Endothelial cell of umbilical vein (primary cell): ENCODE measurements around the gene INPP4B. TPM values are rescaled to one million over a fixed set of nuclear protein-coding genes. Genes with fewer than 3 reads are reported as not detected.

Source experiments
- BruUV-seq: library from RNA; stranded (reverse); fragments of 400-500 nt; replicated peaks from 2 replicates; lab custom pipeline; 2021; lab: Mats Ljungman, UMichigan
- CTCF ChIA-PET: fragments of 300-600, 350-600 bp; sonication (Branson Sonifier 250); formaldehyde crosslinking; loops from one replicate; lab custom pipeline; 2021; ENCODE audit warnings: antibody characterized with exemption, inconsistent platforms; lab: Charles Lee
- POLR2A ChIA-PET: fragments of 300-600, 350-600 bp; sonication (Branson Sonifier 250); formaldehyde crosslinking; loops from one replicate; lab custom pipeline; 2021; ENCODE audit warnings: antibody characterized with exemption, inconsistent platforms; lab: Charles Lee
- DNase-seq: peaks from one replicate; pipeline ENCODE4 v3.0.0-alpha.2; 2011; ENCODE audit warnings: low read depth, low spot score
- FAIRE-seq: peaks from 2 replicates; lab custom pipeline; 2011; peaks lifted over from hg19 to GRCh38; lab: Jason Lieb, UNC
- H2AFZ ChIP-seq: 2 replicates; pipeline ENCODE4 v1.6.0; 2012; ENCODE audit warnings: low read depth, low read length, control low read depth, inconsistent platforms
- H3K27ac ChIP-seq: 2 replicates; pipeline ENCODE4 v1.5.1; 2011; ENCODE audit warnings: low read depth, mild to moderate bottlenecking, control low read depth, low read length, moderate library complexity; ENCODE audit not compliant: insufficient read depth
- H3K27me3 ChIP-seq, 2 experiments: 2 replicates each; pipeline versions ENCODE4 v1.6.0 to v1.6.1; 2011; ENCODE audit warnings: low read length in 2 of 2, mixed read lengths in 1 of 2; ENCODE audit not compliant: control insufficient read depth in 2 of 2, insufficient read depth in 2 of 2
- H3K36me3 ChIP-seq, 2 experiments: 2 replicates in 1 of 2; 3 replicates in 1 of 2; pipeline ENCODE4 v1.5.1; 2011; ENCODE audit warnings: low read length in 2 of 2, mild to moderate bottlenecking in 1 of 2, moderate library complexity in 1 of 2; ENCODE audit not compliant: control insufficient read depth in 2 of 2, insufficient read depth in 2 of 2; ENCODE audit errors: extremely low read depth in 1 of 2
- H3K4me1 ChIP-seq: 3 replicates; pipeline ENCODE4 v1.5.1; 2011; ENCODE audit warnings: mild to moderate bottlenecking, low read length; ENCODE audit not compliant: control insufficient read depth, insufficient read depth; ENCODE audit errors: extremely low read depth
- H3K4me2 ChIP-seq: 2 replicates; pipeline ENCODE4 v1.6.1; 2011; ENCODE audit warnings: low read length, control low read depth, mixed read lengths; ENCODE audit not compliant: insufficient read depth
- H3K4me3 ChIP-seq, 3 experiments: fragments of 200-600 bp in 1 of 3; sonication (generic), shearing (Covaris generic) in 1 of 3; replicated peaks in 1 of 3; 2 replicates each; pipeline ENCODE4 v1.5.1; 2011 to 2016; ENCODE audit warnings: control low read depth in 3 of 3, low read length in 3 of 3, mild to moderate bottlenecking in 2 of 3, inconsistent platforms in 1 of 3, low read depth in 1 of 3, moderate library complexity in 1 of 3; ENCODE audit not compliant: insufficient read depth in 1 of 3
- H3K79me2 ChIP-seq: 2 replicates; pipeline ENCODE4 v1.6.0; 2012; ENCODE audit warnings: low read length, inconsistent platforms; ENCODE audit not compliant: control insufficient read depth, insufficient read depth
- H3K9ac ChIP-seq: replicated peaks from 2 replicates; pipeline ENCODE3; 2011; ENCODE audit warnings: low read length, control low read depth; ENCODE audit not compliant: insufficient read depth; ENCODE audit errors: extremely low read depth
- H3K9me1 ChIP-seq: replicated peaks from 3 replicates; pipeline ENCODE4 v1.6.0; 2011; ENCODE audit warnings: mild to moderate bottlenecking, low read length; ENCODE audit not compliant: control insufficient read depth, insufficient read depth; ENCODE audit errors: extremely low read depth
- H3K9me3 ChIP-seq: replicated peaks from 2 replicates; pipeline ENCODE4 v1.5.1; 2012; ENCODE audit warnings: low read length, inconsistent platforms; ENCODE audit not compliant: control insufficient read depth, insufficient read depth
- H4K20me1 ChIP-seq: replicated peaks from 2 replicates; pipeline ENCODE3; 2011; ENCODE audit warnings: mild to moderate bottlenecking, low read length; ENCODE audit not compliant: control insufficient read depth, insufficient read depth; ENCODE audit errors: extremely low read depth
- CTCF ChIP-seq, 2 donors: IDR thresholded peaks; 1 replicate in 1 of 2; 2 replicates in 1 of 2; pipeline ENCODE4 v1.5.1; 2011; ENCODE audit warnings: low read length in 2 of 2, mild to moderate bottlenecking in 2 of 2, moderate library complexity in 2 of 2, control low read depth in 1 of 2, inconsistent platforms in 1 of 2, low read depth in 1 of 2; ENCODE audit not compliant: insufficient read depth in 1 of 2; ENCODE audit errors: extremely low read depth in 1 of 2
- EZH2 ChIP-seq: IDR thresholded peaks from 2 replicates; pipeline ENCODE4 v1.6.1; 2012; ENCODE audit warnings: borderline replicate concordance, low read depth, mild to moderate bottlenecking, moderate library complexity, low read length, inconsistent platforms; ENCODE audit not compliant: severe bottlenecking
- GATA2 ChIP-seq: IDR thresholded peaks from 2 replicates; pipeline ENCODE4 v1.7.0; 2011; ENCODE audit warnings: low read depth, mild to moderate bottlenecking, moderate library complexity, mixed read lengths, low read length; ENCODE audit not compliant: insufficient read length, insufficient read depth
- JUN ChIP-seq: IDR thresholded peaks from 2 replicates; pipeline ENCODE4 v1.6.1; 2011; ENCODE audit warnings: borderline replicate concordance, low read depth; ENCODE audit not compliant: insufficient read length, insufficient read depth
- MAX ChIP-seq: IDR thresholded peaks from 2 replicates; pipeline ENCODE4 v1.6.1; 2011; ENCODE audit not compliant: insufficient read depth, insufficient read length
- MYC ChIP-seq: IDR thresholded peaks from one replicate; pipeline ENCODE4 v1.6.1; 2011; ENCODE audit warnings: mild to moderate bottlenecking, low read depth, low read length
- POLR2A ChIP-seq: IDR thresholded peaks from 2 replicates; pipeline ENCODE4 v1.6.1; 2012; ENCODE audit warnings: low read depth, mild to moderate bottlenecking, control low read depth, low read length
- POLR2AphosphoS5 ChIP-seq: IDR thresholded peaks from 2 replicates; pipeline ENCODE4 v1.6.1; 2012; ENCODE audit warnings: low read depth, mild to moderate bottlenecking, control low read depth, low read length, moderate library complexity; ENCODE audit not compliant: insufficient read depth
- dilution Hi-C: fragments of 300-500 bp; cut with MboI; formaldehyde crosslinking; loops from one replicate; pipeline ENCODE4 v1.15.0; 2019; ENCODE audit warnings: low sequenced_read_pairs; ENCODE audit not compliant: extremely low pct_ligation_motif_present
- intact Hi-C: fragments of 100-400 bp; cut with micrococcal nuclease; formaldehyde crosslinking; loops from one replicate; pipeline ENCODE4 v1.10.0; 2022
- polyA plus RNA-seq, 4 experiments: library from polyadenylated mRNA; depleted of rRNA in 3 of 4; stranded (reverse) in 3 of 4; unstranded in 1 of 4; fragments of >200 nt; gene quantifications; 2 replicates each; pipeline versions ENCODE4 v1.2.1 to v1.2.3, GENCODE V29; 2011 to 2012; ENCODE audit warnings: missing spikeins in 1 of 4
- total RNA-seq: library from RNA; stranded (reverse); gene quantifications from 2 replicates; pipeline ENCODE4 v1.2.3, GENCODE V29; 2021

Gene INPP4B
- total and polyA plus RNA-seq, 2 donors (not counting 3 experiments of a cell fraction or from before 2014, with no cell fraction given): 0.41 to 3.1 TPM

GRCh38 chr4:142402900-142403299 is 443.2 kb downstream of the INPP4B start:
- Histone ChIP-seq H3K4me1 (peaks cover 35% of the 10 kb centered on the region), H3K36me3 (no peaks in the 10 kb centered on the region), H3K4me3 (no peak overlapping the region), H2AFZ (no peak overlapping the region), H3K9me3 (no peaks in the 10 kb centered on the region), H3K79me2 (no peaks in the 10 kb centered on the region), H3K9me1 (no peaks in the 10 kb centered on the region), H3K27me3 (no peaks in the 10 kb centered on the region), H4K20me1 (no peaks in the 10 kb centered on the region), H3K27ac (no peak overlapping the region), H3K4me2 (peak overlapping the region; percentile 97), H3K9ac (no peak overlapping the region)
- intact Hi-C loops: no loop called here
- BruUV-seq: no TSS peak
- ChIA-PET CTCF (interaction anchor here (1.5 to 1.9 kb wide), 3 partner anchors 14 to 51 kb away, joined by 6 to 8 read pairs (median 7); no protein-coding TSS in a partner anchor), POLR2A (no interaction called here)
- TF ChIP-seq JUN: no peak
- TF ChIP-seq CTCF (IDR thresholded peaks at IDR 0.05; ENCODE audit: extremely low read depth in 1 of 2, insufficient read depth in 1 of 2, low read depth in 1 of 2, low read length in 2 of 2): no peak
- no peak for TF ChIP-seq MYC
- no peak for TF ChIP-seq POLR2A
- no peak for TF ChIP-seq MAX
- no peak for TF ChIP-seq EZH2
- no peak for TF ChIP-seq GATA2
- TF ChIP-seq POLR2AphosphoS5: no peak
- dilution Hi-C loops: no loop called here
- no peak for FAIRE-seq
- peak; percentile 41 for DNase-seq
